Stimulated activated CD4-positive, alpha-beta T cell treated with anti-CD3 and anti-CD28 coated beads, Interleukin-4, amount 100 ng/mL, for 48 hours (primary cell): ENCODE results near the gene DPP10.

Source experiments
- DNase-seq, 2 donors: peaks; one replicate each; pipeline ENCODE4 v3.0.0-alpha.2; 2020; ENCODE audit warnings: low read depth in 2 of 2

The DPP10 gene

GRCh38 chr2:115694651-115695050 is 1252.2 kb downstream of the DPP10 start:
- no peak for DNase-seq

- no peak for DNase-seq
These were observed 1290.8 kb downstream of the DPP10 start for GRCh38 chr2:115733190-115733775.

GRCh38 chr2:115738111-115738510 is 1295.7 kb downstream of the DPP10 start:
- DNase-seq, result no peak

GRCh38 chr2:115739574-115739973 is 1297.1 kb downstream of the DPP10 start:
- no peak for DNase-seq

GRCh38 chr2:115746151-115746550 is 1303.7 kb downstream of the DPP10 start:
- DNase-seq, result no peak

- DNase-seq, result no peak
These were observed 1314.8 kb downstream of the DPP10 start for GRCh38 chr2:115757286-115757685.

- DNase-seq, result no peak
These were observed 1321.2 kb downstream of the DPP10 start for GRCh38 chr2:115763601-115764000.

- DNase-seq, result no peak
These were observed 1329.1 kb downstream of the DPP10 start for GRCh38 chr2:115771516-115771915.

- DNase-seq, result no peak
These were observed 1331.9 kb downstream of the DPP10 start for GRCh38 chr2:115774361-115774760.

GRCh38 chr2:115779085-115779632 is 1336.7 kb downstream of the DPP10 start:
- no peak for DNase-seq

GRCh38 chr2:115782286-115782685 is 1339.8 kb downstream of the DPP10 start:
- no peak for DNase-seq

- DNase-seq, result no peak
These were observed 1353.6 kb downstream of the DPP10 start for GRCh38 chr2:115796078-115796477.

- no peak for DNase-seq
These were observed 1364.8 kb downstream of the DPP10 start for GRCh38 chr2:115807276-115807675.

- no peak for DNase-seq
These were observed 1383.5 kb downstream of the DPP10 start for GRCh38 chr2:115825912-115826311.

GRCh38 chr2:115833196-115833595 is 1390.8 kb downstream of the DPP10 start:
- DNase-seq, result no peak

GRCh38 chr2:115838539-115838938 is 1396.1 kb downstream of the DPP10 start:
- no peak for DNase-seq

GRCh38 chr2:115842306-115842705 is 1399.9 kb downstream of the DPP10 start:
- DNase-seq, result no peak

GRCh38 chr2:115848192-115848591 is 1405.8 kb downstream of the DPP10 start:
- no peak for DNase-seq

GRCh38 chr2:115867024-115867423 is 1424.6 kb downstream of the DPP10 start:
- no peak for DNase-seq

GRCh38 chr2:115874427-115874826 is 1432.0 kb downstream of the DPP10 start:
- no peak for DNase-seq

- DNase-seq, result no peak
These were observed 1438.1 kb downstream of the DPP10 start for GRCh38 chr2:115880558-115880957.

- DNase-seq, result no peak
These were observed 1444.9 kb downstream of the DPP10 start for GRCh38 chr2:115887209-115887776.
